Esophagus muscularis mucosa (tissue), 3 donors: ENCODE data around the gene SLC24A4.

Source experiments
- POLR2A ChIP-seq: fragments of 450-650 bp; IDR thresholded peaks from one replicate; pipeline ENCODE4 v1.6.1; 2017; ENCODE audit warnings: antibody characterized with exemption, moderate library complexity, mild to moderate bottlenecking, low read depth
- TF ChIP-seq, protein P1 (sequence below), 3 experiments: fragments of 200-600 bp in 2 of 3; fragments of 450-650 bp in 1 of 3; sonication (generic) in 2 of 3; IDR thresholded peaks; one replicate each; pipeline ENCODE4 v1.5.1; 2017 to 2019; ENCODE audit warnings: antibody characterized with exemption in 3 of 3, mild to moderate bottlenecking in 2 of 3, moderate library complexity in 1 of 3

DNA sequence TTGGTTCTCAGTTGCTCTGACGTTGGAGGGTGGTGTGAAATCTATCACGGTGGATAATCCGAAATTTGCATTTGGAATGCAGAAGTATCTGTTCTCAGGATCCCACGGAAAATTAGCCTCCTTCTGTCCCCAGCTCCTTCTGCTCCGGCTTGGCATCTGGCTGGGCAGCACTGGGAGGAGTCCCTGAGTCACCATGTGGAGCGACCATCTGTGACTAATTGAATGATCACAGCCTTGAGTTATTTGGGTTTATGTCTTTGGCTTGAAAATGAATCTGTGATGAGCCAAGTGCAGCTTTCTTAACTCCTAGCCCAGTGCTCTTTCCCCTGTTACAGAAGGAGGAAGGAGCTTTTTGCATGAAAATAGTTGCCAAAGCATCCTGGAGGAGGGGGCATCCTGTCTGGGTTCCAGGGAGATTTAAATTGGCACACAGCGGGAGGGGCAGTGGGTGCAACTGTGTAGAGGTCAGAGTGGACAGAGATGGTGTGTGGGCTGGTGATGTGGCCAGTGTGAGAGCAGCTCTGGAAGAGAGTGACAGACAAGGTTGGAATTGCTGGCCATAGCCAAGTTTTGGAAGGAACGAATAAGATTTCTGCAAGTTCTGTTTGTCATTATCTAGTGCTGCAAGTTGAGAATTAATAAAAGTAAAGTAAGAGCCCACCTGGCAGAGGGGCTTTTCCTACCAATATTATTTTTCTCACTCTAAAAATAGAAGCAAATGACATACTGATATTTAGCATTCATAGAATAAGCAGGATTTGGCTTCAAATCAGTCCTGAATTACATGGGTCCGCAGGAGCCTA, 74.4 kb downstream of the SLC24A4 start:
- TF ChIP-seq, protein P1, sequence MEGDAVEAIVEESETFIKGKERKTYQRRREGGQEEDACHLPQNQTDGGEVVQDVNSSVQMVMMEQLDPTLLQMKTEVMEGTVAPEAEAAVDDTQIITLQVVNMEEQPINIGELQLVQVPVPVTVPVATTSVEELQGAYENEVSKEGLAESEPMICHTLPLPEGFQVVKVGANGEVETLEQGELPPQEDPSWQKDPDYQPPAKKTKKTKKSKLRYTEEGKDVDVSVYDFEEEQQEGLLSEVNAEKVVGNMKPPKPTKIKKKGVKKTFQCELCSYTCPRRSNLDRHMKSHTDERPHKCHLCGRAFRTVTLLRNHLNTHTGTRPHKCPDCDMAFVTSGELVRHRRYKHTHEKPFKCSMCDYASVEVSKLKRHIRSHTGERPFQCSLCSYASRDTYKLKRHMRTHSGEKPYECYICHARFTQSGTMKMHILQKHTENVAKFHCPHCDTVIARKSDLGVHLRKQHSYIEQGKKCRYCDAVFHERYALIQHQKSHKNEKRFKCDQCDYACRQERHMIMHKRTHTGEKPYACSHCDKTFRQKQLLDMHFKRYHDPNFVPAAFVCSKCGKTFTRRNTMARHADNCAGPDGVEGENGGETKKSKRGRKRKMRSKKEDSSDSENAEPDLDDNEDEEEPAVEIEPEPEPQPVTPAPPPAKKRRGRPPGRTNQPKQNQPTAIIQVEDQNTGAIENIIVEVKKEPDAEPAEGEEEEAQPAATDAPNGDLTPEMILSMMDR (IDR thresholded peaks at IDR 0.05), result no peak
- no peak for TF ChIP-seq POLR2A
